Non-pigmented ciliary epithelial cell (primary cell): Measurements from ENCODE around the gene FKBP4.

Source experiments
- DNase-seq: peaks from one replicate; pipeline ENCODE4 v3.0.0-alpha.2; 2010; ENCODE audit warnings: low read depth

The FKBP4 gene

DNA sequence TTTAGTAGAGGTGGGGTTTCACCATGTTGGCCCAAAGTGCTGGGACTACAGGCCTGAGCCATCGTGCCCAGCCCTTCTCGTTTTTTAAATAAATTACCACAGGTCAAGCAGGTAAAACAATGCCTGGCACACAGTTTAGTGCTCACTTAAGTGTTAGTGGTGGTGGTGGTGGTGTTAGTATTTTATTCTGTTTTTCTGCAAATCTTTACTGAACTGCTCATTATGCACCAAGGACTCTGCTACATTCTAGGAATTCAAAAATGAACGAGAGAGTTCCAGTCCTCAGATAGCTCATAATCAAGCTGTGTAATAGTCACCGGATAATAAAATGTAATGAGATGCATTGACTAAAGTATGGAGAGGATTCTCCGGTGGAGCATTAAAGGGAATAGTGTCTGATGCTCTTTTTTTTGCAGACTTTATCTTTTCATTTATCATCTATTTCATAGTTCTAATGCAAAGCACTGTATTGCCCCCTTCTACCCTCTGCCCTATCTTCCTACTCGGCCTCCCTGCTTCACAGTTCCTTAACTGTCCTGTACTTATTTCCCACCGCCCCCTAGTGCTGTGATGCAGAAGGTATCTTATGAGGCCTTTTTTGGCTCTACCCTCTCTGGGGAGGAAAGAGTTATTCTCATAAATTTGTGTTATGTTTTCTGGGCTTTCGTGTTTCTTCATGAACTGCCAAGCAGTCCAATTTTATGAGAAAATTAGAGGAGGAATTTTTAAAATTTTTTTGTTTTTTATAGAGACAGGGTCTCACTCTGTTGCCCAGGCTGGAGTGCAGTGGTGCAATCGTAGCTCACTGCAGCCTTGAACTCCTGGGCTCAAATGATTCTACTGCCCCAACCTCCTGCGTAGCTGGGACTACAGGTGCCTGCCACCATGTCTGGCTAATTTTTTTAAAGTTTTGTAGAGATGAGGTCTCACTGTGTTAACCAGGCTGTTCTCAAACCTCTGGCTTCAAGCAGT lies 18.7 kb downstream of the FKBP4 start:
- DNase-seq: no peak

DNA sequence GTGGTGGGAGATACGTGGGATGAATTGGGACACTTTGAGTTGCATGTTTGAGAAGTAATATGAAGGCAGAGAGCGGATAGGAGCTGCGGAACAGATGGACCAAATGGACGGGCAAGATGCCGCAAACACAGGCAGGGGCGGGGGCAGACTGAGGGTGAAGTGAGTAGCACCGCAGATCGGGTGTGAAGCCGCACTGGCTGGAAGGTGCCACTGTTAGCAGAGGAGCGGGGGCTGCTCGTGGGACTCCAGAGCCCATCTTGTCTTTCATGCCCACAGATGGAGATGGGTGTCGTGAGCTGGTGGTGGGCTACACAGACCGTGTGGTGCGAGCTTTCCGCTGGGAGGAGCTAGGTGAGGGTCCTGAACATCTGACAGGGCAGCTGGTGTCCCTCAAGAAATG lies 25.0 kb downstream of the FKBP4 start:
- no peak for DNase-seq

DNA sequence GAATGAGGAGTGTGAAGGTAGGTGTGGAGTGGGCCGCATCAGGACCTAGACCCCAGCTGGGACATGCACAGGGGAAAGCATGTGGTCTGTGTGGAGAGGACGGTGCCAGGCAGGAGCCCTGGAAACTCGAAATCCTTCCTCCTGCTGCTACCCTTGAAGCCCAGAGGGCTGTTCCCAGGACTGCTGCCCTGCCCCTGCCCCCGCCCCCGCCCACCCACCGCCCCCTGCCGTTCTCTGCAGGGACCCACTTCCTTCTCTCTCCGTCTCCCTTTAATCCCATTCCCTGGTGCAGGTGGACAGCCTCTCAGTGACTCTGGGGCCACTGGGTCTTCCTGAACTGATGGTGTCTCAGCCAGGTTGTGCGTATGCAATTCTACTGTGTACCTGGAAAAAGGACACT lies 25.7 kb downstream of the FKBP4 start:
- DNase-seq: no peak

DNA sequence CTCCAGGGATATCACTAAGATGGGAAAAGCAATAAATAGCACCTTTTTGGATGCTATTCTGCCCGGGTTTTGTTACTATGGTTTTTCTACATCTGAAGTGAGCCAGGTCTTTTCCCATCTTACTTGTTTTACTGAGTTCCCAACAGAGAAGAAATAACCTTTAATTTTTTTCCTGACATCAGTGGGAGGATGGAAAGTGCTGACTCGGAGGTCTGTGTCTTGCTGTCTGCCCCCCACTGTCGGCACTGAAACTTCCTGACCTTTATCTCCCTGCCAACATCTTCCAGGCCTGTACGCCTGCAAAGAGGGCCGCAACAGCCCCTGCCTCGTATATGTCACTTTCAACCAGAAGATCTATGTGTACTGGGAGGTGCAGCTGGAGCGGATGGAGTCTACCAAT lies 28.7 kb downstream of the FKBP4 start:
- no peak for DNase-seq

DNA sequence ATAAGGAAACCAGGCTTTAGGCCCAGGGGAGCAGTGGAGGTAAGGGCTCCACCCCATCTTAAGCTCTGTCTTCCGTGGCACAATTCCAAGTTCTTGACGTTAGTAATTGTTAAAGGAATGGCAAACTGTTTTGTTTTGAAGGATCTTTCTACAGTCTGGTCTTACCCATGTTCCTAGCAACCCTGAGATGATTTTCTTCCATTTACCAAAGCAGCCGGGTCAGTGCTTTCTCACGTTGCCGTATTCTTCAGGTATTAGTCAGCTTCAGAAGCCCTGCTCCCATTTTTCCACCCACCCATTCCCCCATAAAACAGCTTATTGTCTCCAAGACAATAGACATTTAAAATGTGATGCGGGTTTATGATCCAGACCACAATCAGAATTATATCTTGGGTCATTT lies 29.8 kb downstream of the FKBP4 start:
- DNase-seq: no peak

DNA sequence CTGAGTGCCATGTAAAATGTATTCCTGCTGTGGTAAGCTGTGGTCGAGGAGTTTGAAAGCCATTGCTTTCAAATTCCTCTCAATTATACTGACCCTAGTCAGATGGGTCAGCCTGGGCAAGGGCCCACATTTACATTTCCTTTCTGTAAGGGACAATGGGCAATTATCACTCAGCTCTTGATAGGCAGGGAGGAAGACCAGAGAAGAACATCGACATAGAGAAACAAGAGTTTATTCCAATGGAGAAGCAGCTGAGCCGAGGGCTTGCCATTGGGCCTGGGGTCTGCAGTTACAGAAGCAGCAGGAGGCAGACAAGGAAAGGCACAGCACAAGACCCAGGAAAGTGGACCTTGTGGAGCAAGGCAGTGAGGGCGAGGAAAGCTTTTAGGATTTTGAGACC lies 30.4 kb downstream of the FKBP4 start:
- no peak for DNase-seq

DNA sequence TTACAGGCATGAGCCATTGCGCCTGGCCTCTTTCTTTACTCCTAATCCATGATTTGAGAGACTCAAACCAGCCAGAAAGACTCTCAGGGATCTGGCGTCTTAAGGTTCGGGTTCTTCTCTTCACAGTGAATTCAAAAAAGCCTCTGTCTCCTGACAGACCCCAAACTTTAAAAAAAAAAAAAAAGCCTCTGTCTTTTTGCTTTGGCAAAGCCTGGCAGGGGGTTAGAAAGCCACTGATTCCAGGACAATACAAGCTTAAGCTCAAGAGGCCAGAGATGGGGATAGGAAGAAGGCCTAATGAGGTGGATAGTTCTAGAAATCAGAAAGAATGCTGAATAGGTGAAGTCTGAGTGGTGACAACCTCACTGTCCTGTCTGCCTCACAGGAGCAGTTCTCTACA lies 31.3 kb downstream of the FKBP4 start:
- no peak for DNase-seq

DNA sequence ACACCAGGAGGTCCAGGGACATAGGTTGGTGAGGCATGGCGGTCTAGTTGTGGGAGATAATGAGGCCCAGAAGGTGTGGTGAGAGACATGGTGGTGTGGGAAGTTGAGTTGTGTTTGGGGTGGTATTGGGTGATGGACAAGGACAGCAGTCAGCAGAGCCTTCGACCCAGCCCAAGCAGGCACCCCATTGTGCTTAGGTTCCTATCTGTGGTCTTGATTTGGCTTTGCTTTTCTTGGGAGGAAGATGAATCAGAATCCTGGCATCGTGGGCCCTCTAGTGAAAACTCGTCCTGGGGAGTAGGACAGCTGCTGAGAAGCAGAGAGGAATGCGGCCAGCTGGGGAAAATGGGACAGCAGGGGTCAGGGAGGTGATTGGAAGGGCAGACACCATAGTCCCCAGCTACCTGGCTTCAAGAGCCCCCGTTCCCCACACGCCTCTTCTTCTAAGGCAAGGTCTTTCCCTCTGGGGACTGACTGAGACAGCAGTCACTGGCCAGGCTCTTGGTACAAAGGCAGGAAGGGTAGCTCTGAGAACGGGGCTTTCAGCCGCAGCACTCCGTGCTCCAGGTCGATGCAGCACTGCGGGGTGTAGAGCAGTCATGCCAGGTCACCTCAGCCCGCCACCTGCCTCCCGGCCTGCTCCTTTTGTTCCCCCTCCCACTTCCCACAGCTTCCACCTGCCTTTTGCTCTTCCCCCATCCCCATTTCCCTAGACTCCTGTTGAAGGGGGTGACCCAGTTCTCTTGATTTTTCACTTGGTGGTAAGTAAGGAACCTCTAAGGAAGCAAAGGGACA lies 32.1 kb downstream of the FKBP4 start:
- DNase-seq: no peak

DNA sequence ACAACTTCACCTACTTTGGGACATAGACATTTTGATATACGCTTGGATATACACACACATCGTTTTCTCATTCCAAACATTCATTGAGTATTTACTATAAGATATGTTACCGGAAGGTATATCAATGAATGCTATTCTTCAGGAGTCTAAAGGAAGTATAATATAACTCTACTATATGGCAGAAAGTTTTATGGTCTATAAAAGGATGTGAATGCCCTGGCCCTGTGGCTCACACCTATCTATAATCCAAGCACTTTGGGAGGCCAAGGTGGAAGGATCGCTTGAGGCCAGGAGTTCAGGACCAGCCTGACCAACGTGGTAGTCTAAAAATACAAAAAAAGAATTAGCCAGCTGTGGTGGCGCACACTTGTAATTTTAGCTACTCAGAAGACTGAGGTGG lies 34.5 kb downstream of the FKBP4 start:
- no peak for DNase-seq

DNA sequence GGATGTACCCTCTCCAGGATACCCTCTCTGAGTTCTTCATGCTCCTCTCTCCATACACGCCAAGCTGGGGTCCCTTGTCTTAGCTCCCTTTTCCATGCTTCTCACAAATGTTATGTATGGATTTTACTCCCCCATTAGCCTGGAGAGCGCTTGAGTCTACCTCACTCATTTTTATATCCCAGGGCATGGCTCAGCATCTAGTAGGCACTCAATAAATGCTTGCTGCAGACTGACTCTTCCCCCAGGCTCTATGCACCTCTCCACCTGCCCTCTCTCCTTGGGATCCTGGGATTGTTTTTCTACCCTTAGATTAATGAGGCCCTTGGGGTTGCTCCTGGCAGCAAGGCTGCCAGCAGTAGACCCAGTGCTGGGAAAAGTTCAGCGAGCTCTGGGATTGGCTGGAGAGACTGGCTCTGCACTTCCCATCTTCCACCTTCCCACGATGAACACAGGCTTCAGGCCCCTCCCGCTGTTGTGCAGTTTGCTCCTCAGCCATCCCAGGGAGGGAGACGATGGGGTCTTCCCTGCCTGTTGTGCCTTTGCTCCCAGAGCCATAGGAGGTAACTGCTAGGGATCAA lies 37.9 kb downstream of the FKBP4 start:
- DNase-seq: no peak

DNA sequence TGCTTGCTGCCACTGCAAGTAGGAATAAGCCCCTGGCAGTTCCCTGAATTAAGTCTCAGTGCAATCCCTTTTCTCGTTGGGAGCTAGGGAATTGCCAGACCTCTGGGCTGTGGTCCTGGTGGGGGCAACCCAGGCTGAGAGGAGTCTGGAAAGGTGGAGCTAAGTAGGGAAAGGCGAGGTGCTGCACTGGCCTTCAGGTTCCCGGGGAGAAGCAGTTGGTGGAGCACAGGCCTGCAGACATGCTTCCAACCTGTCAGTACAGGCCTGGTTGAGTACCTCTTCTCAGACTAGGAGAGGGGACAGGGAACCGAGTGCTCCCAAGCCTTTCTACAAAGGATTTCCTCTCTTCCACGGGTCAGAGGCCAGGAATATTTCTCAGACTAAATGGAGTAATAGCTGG lies 38.6 kb downstream of the FKBP4 start:
- no peak for DNase-seq

DNA sequence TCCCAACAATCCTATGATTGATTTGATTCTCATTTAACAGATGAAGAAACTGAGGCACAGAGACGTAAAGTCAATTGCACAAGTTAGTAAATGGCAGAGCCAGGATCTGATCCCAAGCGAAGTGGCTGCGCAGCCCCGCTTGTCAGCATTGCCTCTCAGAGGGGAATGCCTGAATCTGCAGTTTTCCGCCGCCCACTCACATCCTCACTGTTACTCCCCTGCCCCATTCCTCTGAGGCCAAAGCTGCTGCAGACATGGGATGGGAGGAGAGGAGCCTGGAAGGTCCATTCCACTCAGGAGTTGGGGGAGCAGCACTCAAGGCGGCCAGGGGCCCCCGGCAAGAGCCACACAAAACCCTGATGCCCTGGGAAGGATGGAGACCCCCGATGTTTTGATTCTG lies 39.0 kb downstream of the FKBP4 start:
- DNase-seq: no peak

DNA sequence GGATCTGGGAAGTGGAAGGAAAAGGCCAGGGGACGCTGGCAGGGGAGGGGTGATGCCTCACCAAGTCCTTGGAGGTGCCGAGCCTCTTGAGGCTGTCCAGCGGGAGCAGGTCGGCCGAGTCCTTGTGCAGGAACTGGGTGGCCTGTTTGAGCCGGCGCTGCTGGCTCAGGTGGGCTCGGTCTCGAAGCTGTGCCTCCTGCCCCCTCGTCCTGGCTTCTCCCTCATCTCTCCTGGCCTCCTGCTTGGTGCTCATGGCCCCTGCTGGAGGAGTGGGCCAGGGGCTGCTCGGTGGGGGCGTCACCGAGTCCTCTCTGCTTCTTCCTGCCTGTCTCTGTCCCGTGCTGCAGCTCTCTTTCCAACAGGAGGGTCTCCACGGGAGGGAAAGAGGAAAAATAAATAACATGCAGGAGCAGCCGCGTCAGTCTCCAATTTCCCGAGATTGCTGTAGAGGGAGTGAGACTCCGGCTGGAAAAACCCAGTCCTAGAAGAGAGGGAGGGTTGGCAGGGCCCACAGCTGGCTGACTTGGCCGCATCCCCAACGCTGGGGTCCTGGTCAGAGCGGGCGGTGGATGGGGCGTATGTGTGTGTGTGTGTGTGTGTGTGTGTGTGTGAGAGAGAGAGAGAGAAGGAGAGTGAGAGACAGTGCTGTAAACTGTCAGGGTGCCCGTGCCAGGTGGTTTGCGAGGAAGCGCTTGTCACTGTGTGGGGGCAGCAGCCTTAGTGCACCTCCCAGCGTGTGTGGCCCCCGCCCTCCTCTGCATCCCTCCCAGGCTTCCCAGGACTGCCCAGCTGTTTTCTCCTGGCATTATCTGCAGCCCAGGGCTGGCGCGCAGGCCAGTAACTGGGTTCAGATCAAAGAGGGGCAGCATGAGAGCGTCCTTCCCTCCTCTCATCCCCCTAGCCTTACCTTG lies 40.1 kb downstream of the FKBP4 start, which contains the start of gene NRIP2:
Gene NRIP2 (minus strand): TSS at position 455 of the 911 bp plus-strand sequence. CDS start 52 bp downstream, at position 403.
- DNase-seq: no peak

DNA sequence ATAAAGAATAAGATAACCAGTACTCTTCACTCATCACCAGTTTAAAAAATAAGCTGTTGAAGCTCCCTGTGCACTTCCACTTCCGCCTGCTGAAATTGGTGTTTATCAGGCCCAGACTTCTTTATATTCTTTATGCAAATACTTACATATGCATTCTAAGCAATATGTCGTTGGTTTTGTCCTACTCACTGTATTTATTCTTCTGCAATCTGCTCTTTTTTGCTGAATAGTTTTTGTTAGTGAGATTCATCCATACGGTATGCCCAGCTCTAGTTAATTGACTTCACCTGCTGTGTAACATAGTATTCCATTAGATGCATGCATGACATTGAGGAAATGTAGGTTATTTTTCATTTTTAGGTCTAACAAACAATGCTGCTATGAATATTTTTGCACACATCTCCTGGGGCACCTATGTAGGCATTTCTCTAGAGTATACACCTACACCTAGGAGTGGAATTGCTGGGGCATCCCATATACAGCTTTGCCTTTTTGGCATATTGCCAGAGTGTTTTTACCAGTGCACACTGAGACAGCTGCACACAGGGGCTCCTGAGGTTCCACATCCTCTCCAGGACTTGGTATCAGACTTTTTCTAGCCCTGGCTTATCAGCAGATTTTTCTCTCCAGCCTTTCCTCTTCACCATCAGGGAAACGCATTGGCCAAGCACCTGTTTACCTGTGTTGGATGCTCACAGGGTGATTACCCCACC lies 41.1 kb downstream of the FKBP4 start:
- no peak for DNase-seq

DNA sequence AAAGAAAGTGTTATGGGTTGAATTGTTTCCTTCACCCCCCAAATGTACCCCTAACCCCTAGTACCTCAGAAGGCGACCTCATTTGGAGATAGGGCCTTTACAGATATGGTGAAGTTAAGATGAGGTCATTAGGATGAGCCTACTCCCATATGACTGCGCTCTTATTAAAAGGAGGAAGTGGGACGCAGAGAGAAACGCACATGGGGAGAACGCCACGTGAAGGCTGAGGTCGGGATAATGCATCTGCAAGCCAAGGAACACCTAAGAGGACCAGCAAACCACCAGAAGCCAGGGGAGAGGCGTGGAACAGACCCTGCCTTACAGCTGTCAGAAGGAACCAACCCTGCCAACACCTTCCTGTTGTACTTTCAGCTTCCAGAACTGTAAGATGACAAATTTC lies 41.8 kb downstream of the FKBP4 start:
- DNase-seq: no peak

DNA sequence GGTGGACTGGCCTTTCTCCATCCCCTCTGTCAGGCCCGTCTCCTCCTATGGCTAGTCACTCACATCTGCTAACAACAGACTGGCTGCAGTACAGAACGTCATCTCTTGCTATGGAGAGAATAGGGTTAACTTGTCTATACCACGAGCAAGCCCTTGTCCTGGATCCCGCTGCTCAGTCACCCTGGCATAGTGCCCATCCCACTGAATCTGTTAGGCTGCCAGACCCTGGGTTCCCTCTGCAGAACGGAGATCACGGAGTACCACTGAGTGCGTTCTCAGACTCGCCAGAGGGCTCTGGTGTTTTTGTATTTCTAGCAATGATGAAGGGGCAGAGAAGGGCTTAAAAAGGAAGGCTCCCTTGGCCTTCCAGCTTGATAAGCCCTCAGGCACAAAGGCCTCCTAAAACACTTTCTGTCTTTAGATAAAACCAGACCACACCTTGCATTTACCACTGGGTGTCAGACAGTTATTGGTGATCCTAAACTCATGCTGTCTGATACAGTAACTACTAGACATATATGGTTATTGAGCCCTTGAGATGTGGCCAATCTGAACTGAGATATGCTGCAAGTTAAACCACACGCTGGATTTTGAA lies 46.4 kb downstream of the FKBP4 start:
- DNase-seq: no peak

DNA sequence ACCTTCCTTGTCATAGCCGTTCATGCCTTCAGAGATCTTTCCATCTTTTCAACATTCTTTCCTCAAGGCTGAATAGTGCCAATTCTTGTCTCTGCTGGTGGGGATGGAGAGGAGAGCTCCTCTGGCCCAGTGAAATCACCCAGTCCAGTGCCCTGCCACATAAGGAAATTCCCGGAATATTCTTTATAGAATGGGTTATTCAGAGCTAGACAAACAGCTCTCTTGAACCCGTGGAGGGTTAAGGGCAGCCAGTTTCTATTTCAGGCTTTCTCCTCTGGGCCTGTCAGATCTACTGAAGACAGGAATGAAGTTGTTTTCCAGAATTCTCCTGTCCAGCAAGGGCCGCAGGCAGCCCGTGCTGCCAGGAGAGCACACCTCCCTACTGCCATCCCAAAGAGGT lies 48.2 kb downstream of the FKBP4 start:
- DNase-seq: no peak

DNA sequence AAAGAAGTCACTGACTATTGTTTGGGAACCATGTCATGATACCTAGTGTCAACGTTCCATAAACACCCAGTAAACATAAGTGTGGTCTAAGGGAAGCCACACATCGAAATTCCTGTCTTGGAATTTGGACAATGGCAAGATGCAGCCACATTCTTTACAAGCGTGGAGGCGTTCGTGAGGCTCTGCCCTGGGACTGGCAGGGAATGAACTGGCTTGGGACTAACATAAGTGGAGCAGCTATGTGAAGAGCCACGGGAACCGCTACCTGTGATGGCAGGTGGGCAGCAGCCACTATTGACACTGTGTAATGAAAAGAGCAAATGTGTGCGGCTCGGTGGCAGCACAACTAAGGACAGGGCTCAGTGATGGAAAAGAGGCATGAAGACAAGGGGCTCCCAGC lies 50.0 kb downstream of the FKBP4 start:
- DNase-seq: no peak

DNA sequence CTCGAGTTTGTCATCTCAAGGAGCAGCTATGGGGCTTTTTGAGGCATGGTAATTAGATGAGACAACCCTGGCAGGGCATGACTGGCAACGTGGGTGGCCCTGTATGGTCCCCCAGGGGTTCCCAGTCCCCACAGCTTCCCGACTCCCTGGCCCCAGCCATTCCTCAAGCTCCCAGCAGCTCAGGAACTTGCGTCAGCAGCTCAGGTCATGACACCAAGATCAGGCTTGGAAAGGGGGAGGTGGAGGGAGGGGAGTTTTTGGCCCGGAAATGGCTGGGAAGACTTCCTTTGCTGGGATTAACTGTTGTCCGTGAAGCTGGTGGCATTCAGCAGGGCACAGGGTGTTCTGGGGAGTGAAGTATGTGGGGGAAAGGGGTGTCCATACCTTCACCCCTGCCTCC lies 50.5 kb downstream of the FKBP4 start:
- DNase-seq: no peak

DNA sequence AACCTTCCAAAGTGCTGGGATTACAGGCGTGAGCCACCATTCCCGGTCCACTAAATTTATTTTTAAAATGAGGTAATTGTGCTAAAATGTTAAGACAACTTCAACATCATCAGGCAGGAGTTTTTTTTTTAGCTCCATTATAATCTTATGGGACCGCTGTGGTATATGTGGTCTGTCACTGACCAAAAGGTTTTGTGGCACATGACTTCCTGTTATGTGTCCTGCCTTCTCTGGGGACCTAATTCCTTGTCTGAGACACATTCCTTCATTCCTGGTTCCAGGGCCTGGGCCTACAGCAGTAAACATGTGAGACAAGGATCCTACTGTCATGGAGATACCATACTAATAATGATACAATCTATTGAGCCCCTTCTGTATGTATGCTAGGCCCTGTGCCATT lies 57.2 kb downstream of the FKBP4 start:
- DNase-seq: no peak

DNA sequence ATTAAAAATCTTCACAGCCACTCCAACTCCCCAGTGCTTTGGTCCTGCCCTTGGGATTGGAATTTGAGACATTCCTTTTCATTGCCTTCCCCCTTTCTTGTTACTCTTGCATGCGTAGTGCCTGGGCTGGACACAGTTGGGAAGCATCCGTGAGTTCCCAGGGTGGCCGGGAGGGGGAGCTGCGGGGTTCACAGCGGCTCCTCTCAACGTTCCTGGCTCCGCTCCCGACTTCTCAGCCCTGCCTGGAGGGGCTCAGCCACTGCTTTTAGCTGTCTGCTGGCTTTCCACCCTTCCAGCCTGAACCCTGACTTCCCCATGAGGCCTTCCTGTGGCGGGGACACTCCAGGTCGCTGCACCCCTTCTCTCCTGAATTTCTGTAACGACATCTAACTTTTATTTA lies 58.9 kb downstream of the FKBP4 start:
- no peak for DNase-seq
